IMR-90 (cell line): ENCODE measurements around the gene GRAMD1A. TPM values are rescaled to one million over a fixed set of nuclear protein-coding genes. Genes with fewer than 3 reads are reported as not detected.

ENCODE experiments used
- ATAC-seq: fragments of 200-7000 bp; cut with Tn5 transposase; 2 replicates; pipeline ENCODE4 v1.9.1; 2020; ENCODE audit warnings: low read depth, mild to moderate bottlenecking, moderate library complexity
- BruUV-seq: library from RNA; stranded (reverse); fragments of 400-500 nt; replicated peaks from 2 replicates; lab custom pipeline; 2021; lab: Mats Ljungman, UMichigan
- CTCF ChIA-PET: fragments of 300-600 bp; formaldehyde crosslinking; extraction: SDS; loops from one replicate; lab custom pipeline; 2021; ENCODE audit warnings: antibody characterized with exemption; lab: Yijun Ruan, JAX
- POLR2A ChIA-PET: fragments of 300-600 bp; sonication (Branson Sonifier 250); formaldehyde crosslinking; loops from one replicate; lab custom pipeline; 2022; ENCODE audit warnings: antibody characterized with exemption; ENCODE audit not compliant: unreplicated experiment; lab: Charles Lee
- DNase-seq: peaks from one replicate; pipeline ENCODE4 v3.0.0; 2013
- H2AFZ ChIP-seq: replicated peaks from 2 replicates; pipeline ENCODE3; 2013; ENCODE audit warnings: low read length, mild to moderate bottlenecking; ENCODE audit not compliant: poor library complexity
- H2AK5ac ChIP-seq: 2 replicates; pipeline ENCODE4 v1.6.1; 2013; ENCODE audit warnings: low read depth, low read length, inconsistent platforms
- H2AK9ac ChIP-seq: replicated peaks from 2 replicates; pipeline ENCODE3; 2013; ENCODE audit warnings: mild to moderate bottlenecking, low read depth, low read length, moderate library complexity; ENCODE audit not compliant: poor library complexity
- H2BK120ac ChIP-seq: 2 replicates; pipeline ENCODE4 v1.6.1; 2013; ENCODE audit warnings: low read depth, low read length, inconsistent platforms
- H2BK15ac ChIP-seq: 3 replicates; pipeline ENCODE4 v1.6.1; 2013; ENCODE audit warnings: low read depth, low read length, inconsistent platforms
- H2BK20ac ChIP-seq: 2 replicates; pipeline ENCODE4 v1.6.1; 2013; ENCODE audit warnings: low read depth, mild to moderate bottlenecking, inconsistent platforms, low read length, moderate library complexity
- H2BK5ac ChIP-seq: 2 replicates; pipeline ENCODE4 v1.6.1; 2013; ENCODE audit warnings: mild to moderate bottlenecking, low read depth, low read length, inconsistent platforms; ENCODE audit not compliant: poor library complexity, severe bottlenecking
- H3K14ac ChIP-seq: replicated peaks from 2 replicates; pipeline ENCODE4 v1.6.1; 2013; ENCODE audit warnings: low read depth, low read length, inconsistent platforms
- H3K18ac ChIP-seq: 2 replicates; pipeline ENCODE4 v1.6.1; 2013; ENCODE audit warnings: low read depth, low read length, control low read depth
- H3K23ac ChIP-seq: 2 replicates; pipeline ENCODE4 v1.6.1; 2013; ENCODE audit warnings: low read depth, low read length, inconsistent platforms
- H3K27ac ChIP-seq: 2 replicates; pipeline ENCODE4 v1.5.1; 2013; ENCODE audit warnings: mild to moderate bottlenecking, control low read depth, low read length; ENCODE audit not compliant: insufficient read depth
- H3K27me3 ChIP-seq: 2 replicates; pipeline ENCODE4 v1.6.1; 2013; ENCODE audit warnings: low read length; ENCODE audit not compliant: control insufficient read depth, insufficient read depth
- H3K36me3 ChIP-seq: 2 replicates; pipeline ENCODE4 v1.6.1; 2013; ENCODE audit warnings: low read length, mixed read lengths; ENCODE audit not compliant: control insufficient read depth, insufficient read depth
- H3K4ac ChIP-seq: 2 replicates; pipeline ENCODE4 v1.6.1; 2013; ENCODE audit warnings: low read depth, low read length, inconsistent platforms
- H3K4me1 ChIP-seq: 2 replicates; pipeline ENCODE4 v1.6.1; 2013; ENCODE audit warnings: low read length, mixed read lengths; ENCODE audit not compliant: control insufficient read depth, insufficient read depth
- H3K4me2 ChIP-seq: 2 replicates; pipeline ENCODE4 v1.6.1; 2013; ENCODE audit warnings: low read depth, mild to moderate bottlenecking, control low read depth, low read length, moderate library complexity
- H3K4me3 ChIP-seq: 2 replicates; pipeline ENCODE4 v1.5.1; 2013; ENCODE audit warnings: low read depth, mild to moderate bottlenecking, control low read depth, low read length, moderate library complexity; ENCODE audit not compliant: insufficient read depth
- H3K56ac ChIP-seq: 2 replicates; pipeline ENCODE4 v1.6.1; 2013; ENCODE audit warnings: low read length, inconsistent platforms; ENCODE audit not compliant: insufficient read depth; ENCODE audit errors: extremely low read depth
- H3K79me1 ChIP-seq, 2 experiments: 2 replicates each; pipeline ENCODE4 v1.6.1; 2013; ENCODE audit warnings: low read length in 2 of 2, inconsistent platforms in 1 of 2, low read depth in 1 of 2
- H3K9ac ChIP-seq: 2 replicates; pipeline ENCODE4 v1.6.1; 2013; ENCODE audit warnings: low read depth, low read length, control low read depth
- H3K9me1 ChIP-seq: 2 replicates; pipeline ENCODE4 v1.6.1; 2013; ENCODE audit warnings: low read length, inconsistent platforms; ENCODE audit not compliant: insufficient read depth
- H3K9me3 ChIP-seq: 2 replicates; pipeline ENCODE4 v1.6.1; 2013; ENCODE audit warnings: low read length; ENCODE audit not compliant: control insufficient read depth, insufficient read depth
- H4K20me1 ChIP-seq: 2 replicates; pipeline ENCODE4 v1.6.1; 2013; ENCODE audit warnings: low read length, inconsistent platforms; ENCODE audit not compliant: insufficient read depth
- H4K5ac ChIP-seq: 2 replicates; pipeline ENCODE4 v1.6.1; 2013; ENCODE audit warnings: mild to moderate bottlenecking, low read depth, low read length, control low read depth
- H4K8ac ChIP-seq, 2 experiments: 2 replicates each; pipeline ENCODE4 v1.6.1; 2013; ENCODE audit warnings: low read depth in 2 of 2, low read length in 2 of 2, control low read depth in 1 of 2, inconsistent platforms in 1 of 2
- H4K91ac ChIP-seq: 2 replicates; pipeline ENCODE4 v1.6.1; 2013; ENCODE audit warnings: low read depth, low read length, inconsistent platforms; ENCODE audit not compliant: insufficient read depth
- BHLHE40 ChIP-seq: fragments of 150-350 bp; IDR thresholded peaks from 2 replicates; pipeline ENCODE4 v1.6.1; 2016; ENCODE audit warnings: mild to moderate bottlenecking, low read depth, low read length
- CEBPB ChIP-seq: IDR thresholded peaks from 2 replicates; pipeline ENCODE4 v1.6.1; 2012; ENCODE audit warnings: low read depth, low read length, improper control_type of control experiment
- CHD1 ChIP-seq: IDR thresholded peaks from 2 replicates; pipeline ENCODE4 v1.6.1; 2012; ENCODE audit warnings: low read depth, low read length, improper control_type of control experiment
- CTCF ChIP-seq: conservative IDR thresholded peaks from 2 replicates; pipeline ENCODE4 v1.5.1; 2012; ENCODE audit warnings: mild to moderate bottlenecking, low read depth, low read length, improper control_type of control experiment
- FOS ChIP-seq: fragments of 150-350 bp; IDR thresholded peaks from 2 replicates; pipeline ENCODE4 v1.6.1; 2016; ENCODE audit warnings: low read depth, low read length
- MAFK ChIP-seq: IDR thresholded peaks from 2 replicates; pipeline ENCODE4 v1.6.1; 2012; ENCODE audit warnings: low read depth, low read length, improper control_type of control experiment
- MAZ ChIP-seq: IDR thresholded peaks from 2 replicates; pipeline ENCODE4 v1.6.1; 2012; ENCODE audit warnings: low read depth, mild to moderate bottlenecking, low read length, improper control_type of control experiment, moderate library complexity, borderline replicate concordance
- NFE2L2 ChIP-seq: fragments of 150-350 bp; IDR thresholded peaks from 2 replicates; pipeline ENCODE4 v1.6.1; 2016; ENCODE audit warnings: low read depth, mild to moderate bottlenecking, low read length
- POLR2A ChIP-seq: IDR thresholded peaks from 2 replicates; pipeline ENCODE4 v1.6.1; 2012; ENCODE audit warnings: mild to moderate bottlenecking, low read depth, low read length
- RAD21 ChIP-seq: IDR thresholded peaks from 2 replicates; pipeline ENCODE4 v1.6.1; 2012; ENCODE audit warnings: low read length, improper control_type of control experiment
- RCOR1 ChIP-seq: IDR thresholded peaks from 2 replicates; pipeline ENCODE4 v1.6.1; 2012; ENCODE audit warnings: mild to moderate bottlenecking, low read length, improper control_type of control experiment; ENCODE audit not compliant: insufficient replicate concordance
- RFX5 ChIP-seq: IDR thresholded peaks from 2 replicates; pipeline ENCODE4 v1.8.0; 2012; ENCODE audit warnings: low read depth, mild to moderate bottlenecking, low read length, moderate library complexity
- SMC3 ChIP-seq: fragments of 150-350 bp; IDR thresholded peaks from 2 replicates; pipeline ENCODE4 v1.6.1; 2016; ENCODE audit warnings: low read depth, mild to moderate bottlenecking, antibody characterized with exemption, low read length, moderate library complexity
- USF2 ChIP-seq: fragments of 150-350 bp; IDR thresholded peaks from 2 replicates; pipeline ENCODE4 v1.6.1; 2017; ENCODE audit warnings: mild to moderate bottlenecking, antibody characterized with exemption, low read length, low read depth
- WGBS, 2 experiments: methylation state at CpG; one replicate each; pipeline versions ENCODE4 v1.1.5 to v1.1.7; 2013; ENCODE audit warnings: missing lambda C conversion rate in 2 of 2; ENCODE audit not compliant: insufficient read length in 1 of 2; ENCODE audit errors: extremely low coverage in 2 of 2; 5-methylcytosine and 5-hydroxymethylcytosine counted together
- dilution Hi-C: fragments of 300-500 bp; cut with HindIII; formaldehyde crosslinking; loops from one replicate; pipeline ENCODE4 v1.14.3; 2018; ENCODE audit warnings: low sequenced_read_pairs; ENCODE audit not compliant: unreplicated experiment
- in situ Hi-C: fragments of 300-500 bp; cut with MboI; formaldehyde crosslinking; loops from 3 replicates; pipeline ENCODE4 v1.14.3; 2019; ENCODE audit warnings: low sequenced_read_pairs, inconsistent platforms, mixed read lengths
- intact Hi-C: fragments of 100-400 bp; cut with micrococcal nuclease; formaldehyde crosslinking; loops from 2 replicates; pipeline ENCODE4 v1.10.0; 2022
- polyA plus RNA-seq, 3 experiments: library from polyadenylated mRNA; depleted of rRNA; stranded (reverse); fragments of >200 nt; gene quantifications; 2 replicates each; pipeline ENCODE4 v1.2.3, GENCODE V29; 2012; ENCODE audit warnings: low replicate concordance in 1 of 3
- total RNA-seq: library from RNA; depleted of rRNA; stranded (reverse); fragments of >200 nt; gene quantifications from 2 replicates; pipeline ENCODE4 v1.2.3, GENCODE V29; 2012
- TF ChIP-seq, protein P1 (sequence below): fragments of 150-350 bp; IDR thresholded peaks from 2 replicates; pipeline ENCODE4 v1.6.1; 2016; ENCODE audit warnings: low read depth, mild to moderate bottlenecking, low read length, moderate library complexity, borderline replicate concordance

The GRAMD1A gene
- total and polyA plus RNA-seq, 2 of the 4 experiments (the other 2 are of a cell fraction) = 11.1 to 63.0 TPM

DNA sequence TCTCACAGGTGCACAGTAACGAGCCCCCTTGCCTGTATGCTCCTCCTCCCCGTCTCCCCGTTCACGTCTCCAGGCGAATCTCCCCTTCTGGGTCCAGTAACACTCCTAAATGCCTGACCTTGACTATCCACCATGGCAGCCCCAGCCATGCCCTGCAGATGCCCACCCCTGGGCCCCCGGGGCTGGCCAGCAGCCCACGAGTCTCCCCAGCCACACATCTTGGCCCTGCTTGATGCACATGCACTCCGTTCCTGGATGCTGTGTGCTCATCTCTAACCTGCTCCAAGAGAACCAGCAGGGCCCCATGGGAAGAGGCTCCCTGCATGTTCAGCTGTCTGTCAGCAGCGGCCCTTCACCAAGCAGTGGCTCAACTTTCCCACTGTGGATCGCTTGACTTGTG, 73.4 kb downstream of the GRAMD1A start:
- Histone ChIP-seq H3K56ac (no peak overlapping the region), H3K27ac (no peak overlapping the region), H2BK120ac (no peak overlapping the region), H4K91ac (no peak overlapping the region), H3K27me3 (peaks cover 5% of the 10 kb centered on the region), H2AK5ac (no peak overlapping the region), H4K5ac (no peak overlapping the region), H3K18ac (no peak overlapping the region), H3K36me3 (no peaks in the 10 kb centered on the region), H2BK20ac (no peak overlapping the region), H3K4ac (no peak overlapping the region), H3K4me1 (peaks cover under 1% of the 10 kb centered on the region; the same call in 1 of the 2 replicates), H3K23ac (no peak overlapping the region), H3K9me3 (peaks cover 7% of the 10 kb centered on the region), H3K14ac (no peak overlapping the region), H4K8ac (no peak overlapping the region), H4K20me1 (no peaks in the 10 kb centered on the region), H2AK9ac (no peak overlapping the region), H3K79me1 (no peaks in the 10 kb centered on the region), H3K4me3 (no peak overlapping the region), H3K4me2 (no peak overlapping the region), H3K9me1 (no peaks in the 10 kb centered on the region), H2AFZ (no peak overlapping the region), H2BK15ac (no peak overlapping the region), H2BK5ac (no peak overlapping the region), H3K9ac (no peak overlapping the region)
- BruUV-seq = no TSS peak
- TF ChIP-seq, protein P1, sequence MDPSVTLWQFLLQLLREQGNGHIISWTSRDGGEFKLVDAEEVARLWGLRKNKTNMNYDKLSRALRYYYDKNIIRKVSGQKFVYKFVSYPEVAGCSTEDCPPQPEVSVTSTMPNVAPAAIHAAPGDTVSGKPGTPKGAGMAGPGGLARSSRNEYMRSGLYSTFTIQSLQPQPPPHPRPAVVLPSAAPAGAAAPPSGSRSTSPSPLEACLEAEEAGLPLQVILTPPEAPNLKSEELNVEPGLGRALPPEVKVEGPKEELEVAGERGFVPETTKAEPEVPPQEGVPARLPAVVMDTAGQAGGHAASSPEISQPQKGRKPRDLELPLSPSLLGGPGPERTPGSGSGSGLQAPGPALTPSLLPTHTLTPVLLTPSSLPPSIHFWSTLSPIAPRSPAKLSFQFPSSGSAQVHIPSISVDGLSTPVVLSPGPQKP = no peak
- TF ChIP-seq MAZ (no peak), CEBPB (no peak), NFE2L2 (no peak), RFX5 (no peak), CHD1 (no peak), BHLHE40 (no peak), FOS (no peak), CTCF (no peak), RCOR1 (no peak), RAD21 (no peak), USF2 (no peak), MAFK (no peak), POLR2A (no peak), SMC3 (no peak)
- CTCF ChIA-PET = no interaction called here
- dilution Hi-C loops (no loop called here), in situ Hi-C loops (no loop called here), intact Hi-C loops (no loop called here)
- 63% methylated on average over 4 of the region's 10 CpGs; no CpG with 5 or more reads in 1 of the 2 experiments for WGBS, 2 experiments
- POLR2A ChIA-PET = no interaction called here
- DNase-seq = no peak
- ATAC-seq = no peak
